Activated naive CD4-positive, alpha-beta T cell (primary cell): ENCODE measurements around the gene FAM131C.
"Not testable (repeated sequence)": the region's sequence is repeated elsewhere in the genome, so short reads cannot be mapped to it uniquely, and the experiment has no call there.

Experiments used
- DNase-seq, 4 experiments: peaks; one replicate each; lab custom pipeline; 2025; lab: John Stamatoyannopoulos, UW

Gene FAM131C

DNA sequence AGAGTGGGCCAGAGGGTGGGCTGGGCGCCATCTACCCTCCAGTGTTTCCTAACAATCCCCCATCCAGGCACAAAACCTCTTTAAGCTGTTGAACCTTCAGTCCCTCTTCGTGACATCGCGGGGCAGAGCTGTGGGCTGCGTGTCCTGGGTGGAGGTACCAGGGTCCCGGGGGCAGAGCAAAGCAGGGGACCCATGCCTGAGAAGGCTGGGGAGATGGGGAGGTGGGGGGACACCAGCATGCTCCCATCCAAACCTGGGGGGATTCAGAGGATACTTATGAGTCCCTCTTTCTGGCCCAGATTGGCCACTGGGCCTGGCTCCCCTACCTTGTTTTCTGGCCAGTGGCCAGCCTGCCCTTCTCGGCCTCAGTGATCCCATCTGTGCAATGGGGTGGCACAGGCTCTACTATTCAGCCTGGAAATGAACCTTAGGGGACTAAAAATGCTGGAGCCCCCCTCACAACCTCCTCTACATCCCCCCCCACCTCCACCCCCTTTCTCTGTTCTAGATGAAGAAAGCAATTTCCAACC lies 40.3 kb downstream of the FAM131C start:
- not testable (repeated sequence) for DNase-seq

DNA sequence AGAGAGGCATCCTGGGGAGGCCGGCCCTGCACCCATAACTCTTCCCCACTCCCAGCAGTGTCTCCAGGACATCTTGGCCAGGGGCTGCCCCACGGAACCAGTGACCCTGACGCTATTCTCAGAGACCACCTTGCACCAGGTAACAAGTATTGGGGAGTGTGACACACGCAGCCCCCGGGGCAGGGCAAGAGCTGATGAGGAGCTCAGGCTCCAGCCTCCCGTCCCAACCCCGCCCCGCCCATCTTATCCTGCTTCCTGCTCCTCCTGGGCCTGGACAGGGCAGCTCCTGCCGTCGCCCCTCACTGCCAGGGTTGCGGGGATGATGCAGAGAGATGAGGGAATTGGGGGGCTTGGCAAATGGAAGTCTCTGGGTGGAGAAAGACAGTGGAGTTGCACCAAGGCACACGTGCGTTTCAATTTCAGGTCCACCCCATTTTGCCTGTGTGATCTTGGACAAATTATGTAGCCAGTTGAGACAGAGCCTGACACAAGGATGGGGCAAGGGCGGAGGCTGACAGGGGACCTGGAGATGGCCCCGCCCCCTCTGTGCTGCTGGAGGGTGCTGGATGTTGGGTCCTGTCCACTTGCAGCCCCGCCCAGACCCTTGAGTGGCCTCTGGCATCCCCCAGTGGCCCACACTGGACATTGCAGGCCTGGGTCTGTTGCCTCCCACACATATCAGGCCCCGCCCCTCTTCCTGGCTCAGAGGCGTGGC lies 40.9 kb downstream of the FAM131C start:
- DNase-seq: peak in 2 of 4 experiments; percentile 10 to 11

DNA sequence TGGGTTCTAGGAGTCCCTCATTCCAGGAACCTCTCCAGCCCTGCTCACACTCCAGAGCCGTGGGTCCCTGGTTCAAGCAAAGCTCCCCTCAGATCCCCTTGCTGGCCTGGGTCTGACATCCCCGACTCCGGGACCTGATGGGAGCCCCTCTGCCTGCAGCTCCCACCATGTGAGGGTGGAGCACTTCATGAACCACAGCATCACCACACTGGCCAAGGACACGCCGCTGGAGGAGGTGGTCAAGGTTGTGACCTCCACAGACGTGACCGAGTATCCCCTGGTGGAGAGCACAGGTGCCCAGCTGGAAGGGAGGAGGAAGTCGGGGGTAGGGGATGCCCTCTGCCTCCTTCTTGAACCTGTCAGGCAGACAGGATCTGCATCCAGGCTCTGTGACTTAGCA lies 41.9 kb downstream of the FAM131C start:
- no peak for DNase-seq

DNA sequence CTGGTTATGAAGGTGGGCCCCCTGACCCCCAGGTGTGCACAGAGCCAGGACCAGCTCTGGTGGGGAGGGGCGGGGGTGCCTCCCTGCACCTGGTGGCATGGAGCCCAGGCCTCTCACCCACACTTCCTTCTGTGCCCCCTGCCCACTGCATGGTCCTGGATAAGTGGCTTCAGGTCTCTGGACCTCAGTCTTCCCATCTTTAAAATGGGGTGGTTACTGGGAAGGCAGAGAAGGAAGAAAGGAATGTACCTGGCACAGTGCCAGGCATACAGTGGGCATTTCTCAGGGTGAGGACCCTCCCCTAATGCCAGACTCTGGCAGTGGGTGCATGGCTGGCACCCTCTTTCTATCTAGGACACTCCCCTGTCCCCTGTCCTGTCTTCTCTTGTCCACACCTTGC lies 44.2 kb downstream of the FAM131C start:
- DNase-seq: no peak

DNA sequence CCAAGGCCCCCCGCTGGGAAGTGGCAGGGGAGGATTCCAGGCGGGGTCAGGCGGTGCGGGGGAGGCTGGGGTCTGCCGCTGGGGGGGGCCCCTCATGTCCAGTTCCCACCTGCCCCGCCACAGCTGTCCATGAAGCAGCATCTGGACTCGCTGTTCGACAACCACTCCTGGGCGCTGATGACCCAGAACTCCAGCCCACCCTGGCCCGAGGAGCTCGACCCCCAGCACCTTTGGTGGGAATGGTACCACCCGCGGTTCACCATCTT lies 44.5 kb downstream of the FAM131C start:
- not testable (repeated sequence) for DNase-seq

DNA sequence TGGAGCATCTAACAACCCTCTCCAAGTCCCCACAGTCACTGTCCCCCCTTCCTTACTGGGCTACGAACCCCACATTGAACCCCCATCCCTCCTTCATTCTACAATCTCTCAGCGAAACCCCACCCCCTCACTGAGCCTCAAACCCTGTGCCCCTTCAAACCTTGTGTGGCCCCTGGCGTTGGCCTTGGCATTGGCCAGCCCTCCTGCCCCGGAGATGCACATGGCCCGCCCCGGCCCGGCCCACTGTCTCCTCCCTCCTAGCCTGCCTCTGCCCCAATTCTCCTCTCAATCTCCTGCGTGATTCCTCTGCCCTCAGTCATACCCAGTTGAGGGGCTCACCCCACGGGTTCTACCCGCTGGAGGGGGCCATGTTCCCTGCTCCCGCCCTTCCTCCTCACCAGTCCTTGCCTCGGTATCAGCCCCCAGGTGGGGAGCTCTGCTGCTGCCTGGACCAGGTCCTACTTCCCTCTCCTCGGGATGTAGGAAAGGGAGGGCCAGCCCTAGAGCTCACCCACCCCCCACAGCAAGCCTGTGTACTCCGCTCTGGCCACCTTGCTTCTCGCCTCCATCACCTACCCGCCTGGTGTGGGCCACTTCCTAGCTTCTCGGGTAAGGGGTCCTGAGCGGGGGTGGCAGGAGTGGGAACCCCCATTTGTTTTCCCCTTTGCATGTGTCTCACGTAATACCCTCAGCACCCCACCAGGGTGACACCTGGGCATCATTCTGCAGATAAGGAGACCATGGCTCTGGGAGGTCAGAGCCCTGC lies 45.0 kb downstream of the FAM131C start:
- DNase-seq: no peak

DNA sequence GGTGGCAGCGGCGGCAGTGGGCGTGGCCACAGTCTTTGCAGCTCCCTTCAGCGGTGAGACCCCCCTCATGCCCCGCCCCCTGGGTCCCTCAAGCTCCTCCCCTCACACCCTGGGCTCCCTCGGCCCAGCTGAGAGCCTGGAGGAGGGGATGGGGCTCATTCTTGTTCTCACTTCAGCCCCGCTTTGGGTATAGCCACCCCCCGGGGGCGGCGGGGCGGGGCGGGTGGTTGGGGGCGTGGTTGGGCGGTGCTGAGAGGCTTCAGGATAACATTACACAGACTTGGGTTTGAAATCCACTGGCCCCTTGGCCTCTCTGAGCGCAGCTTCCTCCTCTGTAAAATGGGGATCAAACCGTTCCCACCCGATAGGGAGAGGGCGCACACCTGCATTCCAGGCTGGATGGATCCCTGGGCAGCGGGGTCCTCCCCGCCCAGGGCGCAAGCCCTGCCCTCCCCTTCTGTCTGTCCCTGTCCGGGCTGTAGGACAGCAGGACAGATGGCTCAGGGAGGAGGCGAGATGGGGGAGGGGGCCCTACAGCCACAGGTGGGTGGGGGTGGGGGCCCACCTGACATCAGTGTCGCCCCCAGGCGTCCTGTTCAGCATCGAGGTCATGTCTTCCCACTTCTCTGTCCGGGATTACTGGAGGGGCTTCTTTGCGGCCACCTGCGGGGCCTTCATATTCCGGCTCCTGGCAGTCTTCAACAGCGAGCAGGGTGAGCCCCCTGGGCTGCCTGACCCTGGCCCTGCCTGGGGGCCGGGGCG lies 46.5 kb downstream of the FAM131C start:
- DNase-seq: peak in 3 of 4 experiments; percentile 9 to 48 (median 11)

DNA sequence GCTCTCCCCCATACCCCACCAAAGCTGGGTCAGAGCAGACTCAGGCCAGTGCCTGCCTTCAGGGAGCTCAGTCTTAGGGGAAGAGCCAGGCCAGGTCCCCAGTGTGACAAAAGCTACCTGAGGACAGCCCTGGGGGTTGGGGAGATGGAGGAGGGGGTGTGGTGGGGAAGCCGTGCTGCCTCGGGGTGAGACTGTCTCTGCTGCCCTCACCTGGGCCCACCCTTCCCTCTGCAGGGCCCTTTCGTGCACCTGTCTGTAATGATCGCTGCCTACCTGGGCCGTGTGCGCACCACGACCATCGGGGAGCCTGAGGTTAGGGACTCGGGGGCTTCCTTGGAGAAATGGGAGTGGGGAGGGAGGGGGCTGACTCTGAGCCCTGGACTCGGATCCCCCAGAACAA lies 47.1 kb downstream of the FAM131C start:
- DNase-seq: not testable (repeated sequence)

DNA sequence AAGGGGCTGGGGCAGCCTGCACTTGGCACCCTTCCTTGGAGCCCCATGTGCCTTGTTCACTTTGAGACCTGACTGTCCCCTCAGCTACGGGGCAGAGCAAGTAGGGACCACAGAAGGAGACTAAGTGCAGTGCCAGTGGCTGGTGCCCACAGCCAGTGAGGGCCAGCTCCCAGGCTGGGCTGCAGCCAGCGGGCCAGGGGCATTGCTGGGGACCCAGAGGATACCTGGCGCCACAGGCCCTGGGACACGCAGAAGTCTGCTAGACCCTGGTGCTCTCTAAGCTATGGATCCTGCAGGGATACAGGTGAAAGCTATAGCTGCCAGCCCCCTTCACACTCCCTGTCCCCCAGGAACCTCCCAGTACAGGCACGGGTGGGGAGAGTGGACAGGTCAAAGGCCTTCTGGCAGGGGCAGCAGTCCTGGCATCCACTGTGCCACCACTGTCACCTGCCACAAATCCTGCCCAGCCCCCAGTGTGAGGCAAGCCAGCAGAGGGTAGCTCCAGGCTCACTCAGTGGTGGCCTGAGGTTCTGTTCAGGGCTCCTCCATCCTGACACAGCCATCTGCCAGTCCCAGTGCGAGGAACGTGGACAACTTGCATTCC lies 50.3 kb downstream of the FAM131C start:
- DNase-seq: no peak

DNA sequence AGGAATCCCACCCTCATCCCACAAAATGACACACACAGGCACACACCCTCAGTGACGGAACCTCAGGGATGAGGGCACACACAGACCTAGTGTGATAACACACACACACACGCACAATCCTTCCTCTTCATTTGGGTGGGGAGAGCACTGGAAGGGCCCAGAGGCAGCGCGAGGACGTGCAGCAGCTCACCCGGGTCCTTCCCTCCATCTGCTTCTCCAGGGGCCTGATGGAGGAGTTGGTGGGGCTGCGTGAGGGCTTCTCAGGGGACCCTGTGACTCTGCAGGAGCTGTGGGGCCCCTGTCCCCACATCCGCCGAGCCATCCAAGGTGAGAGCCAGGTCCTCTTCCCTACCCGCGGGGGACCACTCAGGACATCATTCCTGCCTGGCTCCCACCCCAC lies 51.1 kb downstream of the FAM131C start:
- no peak for DNase-seq

DNA sequence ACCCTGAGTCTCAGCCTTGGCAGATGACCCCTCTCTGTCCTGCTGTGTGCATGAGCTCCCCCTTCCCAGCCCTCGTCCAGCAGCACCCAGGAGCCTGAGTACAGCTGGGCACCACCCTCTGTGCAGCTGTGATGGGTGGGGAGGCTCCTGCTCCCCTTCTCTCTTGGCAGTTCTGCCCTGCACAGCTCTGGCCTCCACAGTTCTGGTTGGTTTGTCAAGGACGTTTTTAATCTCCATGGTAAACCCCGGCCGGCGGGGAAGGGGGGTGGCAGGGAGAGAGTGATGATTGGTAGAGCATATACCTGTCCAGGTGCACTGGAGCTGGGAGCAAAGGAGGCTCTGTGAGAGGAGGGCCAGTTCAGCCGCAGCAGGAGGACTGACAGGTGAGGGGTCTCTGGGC lies 51.8 kb downstream of the FAM131C start, which contains the start of gene CLCNKA:
TSS of gene CLCNKA (plus strand) at position 356 of the 400 bp plus-strand sequence. CDS start 584 bp downstream, outside the sequence.
- no peak for DNase-seq

DNA sequence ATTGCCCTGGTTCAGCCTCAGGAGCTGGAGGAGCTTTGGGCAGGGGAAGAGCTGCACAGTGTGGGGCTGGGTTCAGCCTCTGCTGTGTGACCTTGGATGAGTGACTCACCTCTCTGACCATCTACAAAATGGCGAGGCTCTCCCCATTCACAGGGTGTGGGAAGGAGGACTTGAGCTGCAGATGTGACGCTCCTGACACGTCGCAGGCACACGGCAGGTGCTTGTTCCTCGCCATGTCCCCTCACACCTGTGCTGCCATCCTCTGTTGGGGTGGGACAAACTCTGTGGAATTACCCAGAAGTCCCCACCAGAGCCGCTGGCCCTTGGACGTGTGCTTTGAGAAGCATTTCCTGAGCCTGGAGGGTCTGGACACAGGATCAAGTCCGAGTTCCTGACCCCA lies 52.6 kb downstream of the FAM131C start:
- DNase-seq: not testable (repeated sequence)

DNA sequence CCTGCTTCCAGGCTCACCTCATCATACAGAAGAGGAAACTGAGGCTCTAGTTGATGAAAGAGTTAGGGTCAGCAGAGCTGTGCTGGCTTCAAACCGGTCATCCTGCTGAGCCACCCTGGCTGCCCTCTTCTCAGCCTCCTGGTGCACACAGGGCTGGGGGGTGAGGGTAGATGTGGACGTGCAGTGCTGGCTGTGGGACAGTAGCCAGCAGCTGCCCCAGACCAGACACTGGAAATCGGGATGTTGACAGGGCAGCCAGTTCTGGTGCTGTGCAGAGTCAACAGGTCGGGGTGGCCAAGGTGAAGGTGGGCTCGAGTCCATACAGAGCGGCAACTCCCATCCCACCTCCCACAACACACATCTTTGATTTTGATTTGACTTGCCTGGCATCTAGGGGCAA lies 53.1 kb downstream of the FAM131C start:
- DNase-seq: no peak

DNA sequence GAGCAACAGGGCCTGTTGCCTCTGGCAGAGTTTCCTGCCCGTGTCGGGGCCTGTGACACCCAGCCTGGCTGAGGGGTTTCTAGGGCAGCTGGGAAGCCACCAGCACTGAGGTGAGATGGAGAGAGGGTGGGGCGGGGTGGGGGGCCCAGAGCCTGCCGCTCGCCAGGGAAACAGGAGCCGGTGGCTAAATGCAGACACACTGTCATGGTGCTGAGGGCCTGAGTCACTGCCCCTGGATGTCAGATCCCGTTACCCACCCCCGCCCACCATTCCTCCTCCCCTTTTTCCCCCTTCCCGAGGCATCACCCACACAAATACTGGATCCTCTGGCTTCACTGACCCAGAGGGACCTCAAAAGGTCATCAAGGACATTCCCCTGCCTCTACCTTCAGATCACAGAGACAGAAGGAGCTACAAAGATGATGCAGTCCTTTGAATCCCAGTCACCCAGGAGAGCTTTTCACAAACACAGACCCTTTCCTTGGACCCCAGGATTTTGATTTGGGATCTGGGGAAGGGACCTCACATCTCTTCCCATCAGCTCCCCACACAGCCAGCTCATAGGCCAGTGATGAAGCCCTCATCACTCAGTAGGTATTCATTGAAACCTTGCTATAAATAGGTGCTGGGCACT lies 53.7 kb downstream of the FAM131C start:
- no peak for DNase-seq

DNA sequence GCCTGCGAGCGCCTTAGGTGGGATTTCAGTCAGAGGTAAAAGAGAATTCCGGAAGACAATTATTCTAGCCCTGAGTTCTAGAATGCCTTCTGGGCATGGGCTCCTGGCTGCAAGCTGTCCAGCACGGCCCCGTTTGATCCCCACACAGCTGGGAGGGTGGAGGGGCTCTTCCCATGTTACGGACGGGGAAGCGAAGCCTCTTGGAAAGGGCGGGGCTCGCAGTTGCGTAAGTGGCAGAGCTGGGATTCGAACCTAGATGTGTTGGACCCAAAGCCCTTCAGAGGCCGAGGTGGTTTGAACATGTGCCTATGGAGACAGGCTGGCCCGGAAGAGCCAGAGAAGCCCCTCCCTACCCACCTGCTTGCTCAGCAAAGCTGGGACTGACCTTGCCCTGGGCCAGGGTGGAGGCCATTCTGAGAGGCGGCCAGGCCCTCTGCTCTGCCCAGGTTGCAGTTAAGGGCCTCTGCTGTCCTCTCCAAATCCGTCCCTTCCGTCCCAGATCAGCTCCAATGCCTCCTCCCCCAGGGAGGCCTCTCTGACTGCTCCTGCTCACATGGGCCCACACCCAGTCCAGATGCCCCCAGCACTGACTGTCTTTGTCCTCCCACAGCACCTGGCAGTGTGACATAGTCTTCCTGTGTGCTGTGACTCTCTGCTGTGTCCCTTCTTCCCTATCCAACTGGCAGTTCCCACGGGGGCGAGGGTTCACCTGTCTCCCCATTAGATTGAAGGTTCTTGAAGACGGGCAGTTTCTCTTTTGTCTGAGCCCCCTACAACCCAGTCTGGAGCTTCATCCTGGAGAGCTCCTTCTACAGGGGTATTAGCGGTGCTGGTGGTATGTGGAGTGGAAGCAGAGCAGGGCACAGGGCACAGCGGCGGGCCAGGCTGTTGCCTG lies 54.5 kb downstream of the FAM131C start:
- no peak for DNase-seq

DNA sequence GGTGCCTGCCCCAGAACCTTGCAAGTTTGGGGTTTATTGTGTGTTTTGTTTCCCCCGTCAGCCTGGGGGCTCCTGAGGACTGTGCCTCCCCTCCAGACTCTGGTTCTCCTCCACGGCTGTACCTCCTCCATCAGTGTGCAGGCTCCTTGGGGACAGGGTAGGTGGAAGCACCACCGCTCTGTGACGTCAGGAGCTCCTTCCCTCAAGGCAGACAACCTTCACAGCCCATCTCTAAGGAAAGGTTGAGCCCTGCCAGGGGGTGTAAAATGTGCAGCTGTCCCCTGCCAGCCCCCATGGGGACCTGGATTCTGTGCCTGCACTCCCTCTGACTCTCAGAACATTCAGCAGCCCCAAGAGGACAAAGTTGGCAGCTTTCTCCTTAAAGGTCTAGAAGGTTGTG lies 55.1 kb downstream of the FAM131C start:
- DNase-seq: no peak

DNA sequence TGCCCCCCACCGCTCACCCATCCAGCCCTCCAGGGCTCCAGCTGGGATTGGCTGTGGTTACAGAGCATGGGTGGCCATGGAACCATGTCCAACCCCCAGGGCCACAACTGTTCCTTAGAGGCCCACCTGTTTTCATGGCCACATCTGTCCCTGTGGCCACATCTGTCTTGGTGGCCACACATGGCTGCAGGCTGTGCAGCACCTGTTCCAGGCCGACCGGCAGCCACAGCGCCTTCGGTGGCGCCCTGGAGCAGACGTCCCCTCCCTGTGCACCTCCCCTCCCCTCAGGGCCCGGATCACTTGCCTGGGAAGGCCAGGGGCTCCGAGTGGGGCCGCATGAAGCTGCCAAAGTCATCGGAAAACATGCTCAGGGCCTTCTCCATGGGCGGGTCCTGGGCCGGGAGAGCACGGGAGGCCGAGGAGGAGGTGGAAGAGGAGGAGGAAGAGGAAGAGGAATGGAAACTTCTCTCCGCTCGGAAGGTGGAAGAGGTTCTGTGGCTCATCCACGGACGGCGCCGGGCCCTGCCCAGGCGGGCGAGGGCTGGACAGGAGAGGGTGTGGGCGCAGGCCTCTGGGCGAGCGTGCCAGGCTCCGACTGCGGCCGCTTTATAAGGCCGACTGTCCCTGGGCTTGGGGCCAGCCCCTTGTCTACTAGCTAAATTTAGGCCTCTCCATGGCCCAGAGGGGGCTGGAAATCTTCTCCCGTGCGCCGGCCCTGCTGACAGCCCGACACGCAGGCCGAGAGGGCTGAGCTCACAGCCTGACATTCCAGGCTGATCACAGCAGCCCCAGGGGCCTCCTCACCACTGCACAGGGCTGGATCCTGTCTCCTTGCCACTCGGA lies 55.8 kb downstream of the FAM131C start, which contains the start of gene HSPB7:
TSS of gene HSPB7 (minus strand) at position 583 of the 843 bp plus-strand sequence. CDS start at position 503, 80 bp downstream.
- DNase-seq: no peak

DNA sequence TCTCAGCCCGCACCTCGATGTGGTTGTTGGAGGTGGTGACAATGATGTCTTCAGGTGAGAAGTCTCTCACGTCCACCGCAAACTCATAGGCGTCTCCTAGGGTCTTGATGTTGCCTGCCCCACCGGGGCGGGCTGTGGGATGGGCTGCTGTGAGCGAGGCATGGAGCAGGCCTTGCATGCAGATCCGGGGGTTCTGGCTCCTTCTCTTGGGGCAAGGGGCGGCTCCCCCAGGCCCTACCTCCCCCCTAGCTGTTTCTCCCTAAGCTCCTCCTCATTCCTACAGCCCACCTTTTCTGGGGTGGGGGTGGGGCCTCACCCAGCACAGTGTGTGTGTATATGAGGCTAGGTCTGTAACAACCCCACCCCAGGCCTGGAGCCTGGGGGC lies 56.4 kb downstream of the FAM131C start:
- no peak for DNase-seq
